NCI-H524 (cell line): ENCODE data around the gene ZCCHC12.
"Not testable (repeated sequence)": the region's sequence is repeated elsewhere in the genome, so short reads cannot be mapped to it uniquely, and the experiment has no call there.

ENCODE experiments used
- DNase-seq, 2 experiments: peaks; one replicate each; lab custom pipeline; 2025; lab: John Stamatoyannopoulos, UW

The ZCCHC12 gene

DNA sequence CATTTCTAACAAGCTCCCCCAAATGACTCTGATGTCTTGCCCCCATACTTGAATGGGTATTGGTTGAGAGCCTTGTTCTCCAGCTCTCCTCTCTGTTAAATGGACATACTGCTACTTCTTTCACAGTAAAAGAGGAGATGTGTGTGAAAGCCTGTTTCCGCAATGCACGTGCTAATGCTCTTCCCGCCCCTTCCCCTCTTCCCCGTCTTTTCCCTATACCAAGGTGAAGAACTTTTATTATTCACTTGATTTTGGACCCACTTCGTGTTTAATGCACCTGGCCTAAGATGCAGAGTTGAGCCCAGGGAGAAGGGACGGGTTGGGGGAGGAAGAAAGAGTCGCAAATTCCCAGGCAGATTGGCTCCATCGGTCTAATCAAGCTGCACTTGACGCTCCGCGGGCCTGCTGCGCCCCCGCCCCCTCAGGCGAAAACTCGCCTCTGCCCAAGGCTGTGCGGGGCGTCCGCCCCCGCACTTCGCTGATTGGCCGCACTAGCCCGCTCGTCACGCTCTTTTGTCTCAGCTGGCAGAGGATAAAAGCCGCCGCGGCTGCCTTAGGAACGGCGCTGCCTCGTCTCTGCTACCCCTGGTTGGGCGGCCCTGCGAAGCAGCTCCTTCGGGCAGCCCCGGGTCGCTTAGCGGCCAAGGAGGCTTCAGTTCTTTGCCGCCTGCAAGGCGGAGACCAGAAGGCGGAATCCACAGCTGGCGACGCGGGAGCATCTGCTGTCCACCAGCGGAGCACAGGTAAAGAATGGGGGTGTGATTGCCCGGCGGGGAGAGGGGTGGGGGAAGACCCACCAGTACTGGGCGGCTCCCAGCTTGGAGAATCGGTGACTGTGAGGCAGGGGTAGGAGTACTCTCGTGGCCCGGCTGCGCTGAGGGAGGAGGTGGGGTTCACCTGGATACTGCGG is at the start of gene ZCCHC12:
ZCCHC12 (plus strand) TSS at position 562 of the 910 bp plus-strand sequence. CDS start 1,421 bp downstream, outside the sequence.
- DNase-seq: peak; percentile 81 to 86

DNA sequence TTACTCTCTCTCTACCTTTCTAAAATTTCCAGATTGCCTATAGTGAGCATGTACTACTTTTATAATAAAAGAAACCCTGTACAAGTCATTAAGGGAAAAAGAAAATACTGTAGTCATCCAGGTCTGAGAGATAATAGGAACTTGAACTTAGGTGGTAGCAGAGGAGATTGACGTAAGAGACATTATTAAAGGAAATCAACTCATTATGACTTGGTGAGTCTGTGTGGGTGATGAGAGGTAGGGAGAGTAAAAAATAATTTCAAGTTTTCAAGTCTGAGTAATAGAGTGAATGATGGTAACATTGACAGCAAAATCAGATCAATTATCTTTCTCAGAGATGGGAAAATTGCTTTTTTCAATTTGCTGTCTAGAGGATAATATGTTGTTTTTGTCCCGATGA is 44.0 kb upstream of the ZCCHC12 start:
- DNase-seq: no peak

- no peak for DNase-seq
Observed at GRCh38 chrX:118780509-118780908, 43.1 kb upstream of the ZCCHC12 start.

DNA sequence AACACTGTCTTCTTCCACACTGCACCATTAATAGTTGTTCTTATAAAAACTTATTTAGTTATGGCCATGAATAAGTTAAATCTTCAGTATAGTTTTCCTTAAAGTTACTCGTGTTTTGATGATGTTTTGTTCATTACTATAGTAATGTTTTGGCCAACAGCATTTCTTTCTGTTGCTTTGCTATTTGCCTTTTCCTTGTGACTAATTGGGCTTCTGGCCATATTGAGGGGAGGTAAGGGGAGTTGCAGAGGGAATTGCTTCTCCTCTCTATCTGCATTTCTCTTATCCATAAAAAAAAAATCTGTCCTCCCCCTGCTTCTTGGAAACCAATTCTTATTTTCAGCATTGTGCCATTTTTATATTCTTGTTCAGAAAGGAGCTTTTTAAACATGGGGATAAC is 42.7 kb upstream of the ZCCHC12 start:
- DNase-seq: no peak

DNA sequence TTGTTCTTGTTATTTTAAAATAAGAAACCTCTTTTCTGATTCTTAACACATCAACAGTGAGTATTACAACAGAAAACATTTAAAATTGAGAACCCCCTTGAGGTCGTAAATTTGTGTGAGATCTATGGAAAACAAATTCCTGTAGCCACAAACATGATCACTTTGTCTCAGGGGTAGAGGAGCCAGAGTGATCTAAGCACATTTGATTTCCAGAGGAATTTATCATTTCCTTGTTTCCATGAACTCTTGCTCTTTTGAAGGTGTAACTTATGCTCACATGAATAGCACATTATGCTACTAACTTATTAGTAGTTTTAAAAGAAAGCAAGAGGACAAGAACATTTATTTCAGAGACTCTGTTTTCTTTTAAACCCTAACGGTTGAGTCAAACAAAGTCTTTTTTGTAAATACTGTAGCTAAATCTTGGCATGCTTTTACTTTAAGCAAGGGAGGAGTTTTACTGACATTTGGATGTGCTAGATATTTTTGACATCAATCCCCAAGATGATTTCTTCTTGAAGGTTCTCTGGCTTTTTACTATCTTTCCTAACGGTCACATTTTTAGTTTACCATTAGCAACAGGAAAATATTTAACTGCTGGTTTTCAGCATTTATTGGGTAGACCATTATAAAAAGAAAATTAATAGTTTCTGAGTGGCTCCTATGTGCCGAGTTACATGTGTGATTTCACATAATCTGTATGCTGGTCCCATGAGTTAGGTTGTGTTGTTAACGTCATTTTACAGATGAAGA is 27.9 kb upstream of the ZCCHC12 start:
- no peak for DNase-seq

DNA sequence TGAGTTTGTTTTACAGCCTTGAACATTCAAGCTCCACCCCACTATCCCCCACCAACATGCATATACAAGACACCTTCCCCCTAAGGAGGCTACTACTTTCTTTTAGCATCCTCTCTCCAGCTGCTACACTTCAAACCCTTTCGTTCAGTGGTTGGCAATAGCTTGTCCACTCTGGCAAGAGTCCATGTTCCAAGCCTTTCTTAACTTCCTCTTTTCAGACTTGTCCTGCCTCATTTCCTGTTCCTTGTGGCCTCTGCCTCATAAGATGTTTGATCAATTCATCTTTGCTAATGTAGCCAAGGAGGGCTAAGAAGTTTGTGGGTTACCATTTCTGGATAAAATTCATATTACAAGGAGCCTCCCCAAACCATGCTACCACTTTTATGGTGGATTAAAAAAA is 20.8 kb upstream of the ZCCHC12 start:
- no peak for DNase-seq

GRCh38 chrX:118807151-118808017 is 16.2 kb upstream of the ZCCHC12 start:
- DNase-seq: peak; percentile 34 to 53

- DNase-seq: not testable (repeated sequence)
Observed at GRCh38 chrX:118817257-118817656, 6.4 kb upstream of the ZCCHC12 start.

DNA sequence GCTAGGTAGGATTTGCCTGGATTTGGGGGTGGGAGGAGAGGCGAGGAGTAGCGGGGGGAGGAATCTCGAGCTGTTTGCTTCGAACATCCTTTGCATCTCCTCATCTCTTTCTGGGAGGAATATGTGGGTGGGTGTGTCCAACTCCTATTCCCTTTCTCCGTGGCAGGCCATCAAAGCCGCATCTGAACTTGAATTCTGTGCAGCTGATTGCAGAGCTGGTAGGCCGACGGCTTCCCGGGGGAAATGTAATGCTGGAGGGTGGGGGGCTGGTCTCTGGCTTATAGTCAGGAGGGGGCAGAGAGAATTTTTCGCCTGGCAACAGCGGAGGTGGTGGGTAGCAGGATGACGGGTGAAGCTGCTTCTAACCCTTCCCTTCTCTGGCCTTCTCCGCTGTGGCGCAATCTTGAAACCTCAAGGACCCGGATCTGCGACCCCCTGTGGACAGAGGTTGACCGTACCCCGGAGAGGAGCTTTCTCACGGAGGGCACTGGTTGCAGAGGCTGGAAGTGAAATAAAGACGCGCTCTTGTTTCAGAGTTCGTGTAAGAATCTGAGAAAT is 628 bp downstream of the ZCCHC12 start:
- peak; percentile 29 to 30 for DNase-seq

- DNase-seq: no peak
Observed at GRCh38 chrX:118825227-118825626, 1.6 kb downstream of the ZCCHC12 start.

DNA sequence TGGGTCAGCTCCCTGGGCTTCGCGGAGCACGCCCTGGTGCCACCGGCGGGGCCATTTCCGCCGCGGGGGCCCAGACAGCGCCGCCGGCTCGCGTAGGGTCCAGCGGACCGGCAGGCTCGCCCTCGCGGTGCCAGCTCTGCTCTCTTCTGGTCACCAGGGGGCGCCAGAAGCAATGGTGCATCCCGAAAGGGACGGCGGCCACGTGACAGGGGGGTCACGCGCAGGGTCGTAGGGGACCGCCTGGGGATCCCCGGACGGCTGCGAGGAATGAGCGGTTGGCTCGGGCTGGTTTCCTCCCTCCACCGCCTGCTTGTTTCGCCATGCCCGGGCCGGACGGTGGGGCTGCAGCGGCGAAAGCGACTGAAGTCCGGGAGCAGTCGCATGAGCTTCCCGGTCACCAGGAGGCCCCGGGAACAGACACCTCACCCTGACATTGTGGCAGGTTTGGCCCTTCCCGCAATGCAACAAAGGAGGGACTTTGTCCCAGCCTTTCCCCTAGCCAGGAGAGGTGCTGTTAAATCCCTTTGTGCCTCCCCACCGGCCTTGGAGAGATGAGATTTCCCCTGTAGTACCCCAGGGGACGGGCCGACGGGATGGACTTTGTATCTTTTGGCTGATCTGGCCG is 15.8 kb downstream of the ZCCHC12 start:
- DNase-seq: peak; percentile 69 to 73

GRCh38 chrX:118847676-118848075 is 24.1 kb downstream of the ZCCHC12 start:
- DNase-seq: peak; percentile 41 to 66

DNA sequence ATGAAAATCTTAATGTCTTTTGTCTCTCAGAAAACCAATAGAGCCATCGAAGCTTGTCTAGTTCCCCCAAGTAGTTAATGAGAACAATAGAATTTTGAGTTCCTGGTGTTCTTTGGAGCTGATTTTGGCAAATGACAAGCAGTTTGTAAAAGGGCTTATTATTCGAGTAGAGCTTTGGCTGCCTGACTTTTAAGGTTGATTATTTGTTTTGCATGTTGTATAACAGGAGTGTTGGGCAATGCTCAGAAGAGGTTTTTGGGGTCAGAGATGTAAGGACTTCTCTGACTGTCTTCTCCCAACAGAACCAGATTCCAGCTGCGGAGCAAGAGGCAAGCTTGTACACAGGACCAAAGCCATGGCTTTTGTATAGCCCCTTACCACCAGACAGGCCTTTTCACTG is 30.0 kb downstream of the ZCCHC12 start:
- DNase-seq: no peak

DNA sequence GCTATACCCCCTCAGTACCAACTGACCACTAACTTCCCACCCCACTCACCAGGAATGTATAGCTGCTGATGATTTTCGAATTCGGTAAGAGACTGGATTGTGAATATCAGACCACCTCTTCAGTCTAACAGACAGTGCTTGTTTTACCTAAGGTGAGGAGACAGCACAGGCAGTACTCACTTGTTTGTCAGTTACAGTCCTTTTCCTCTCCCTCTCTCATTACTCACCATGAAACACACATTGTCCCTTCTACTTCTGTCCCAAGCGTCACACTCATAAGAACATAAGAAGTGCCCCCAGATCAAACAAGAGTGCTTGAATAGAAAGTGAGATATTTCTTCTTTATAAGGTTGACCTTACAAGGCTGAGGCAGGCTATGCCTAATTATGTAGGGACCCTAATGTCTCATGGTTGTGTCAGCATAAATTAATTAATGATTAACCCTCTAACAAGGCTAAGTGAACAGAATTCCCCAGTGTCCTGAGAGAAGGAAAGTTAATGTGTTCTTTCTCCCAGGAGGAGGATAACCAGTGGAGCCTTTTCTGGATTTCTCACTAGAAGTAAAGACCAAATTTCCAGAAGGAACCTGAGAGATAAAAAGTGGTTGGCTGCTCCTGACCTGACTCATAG is 32.2 kb downstream of the ZCCHC12 start:
- DNase-seq: no peak

DNA sequence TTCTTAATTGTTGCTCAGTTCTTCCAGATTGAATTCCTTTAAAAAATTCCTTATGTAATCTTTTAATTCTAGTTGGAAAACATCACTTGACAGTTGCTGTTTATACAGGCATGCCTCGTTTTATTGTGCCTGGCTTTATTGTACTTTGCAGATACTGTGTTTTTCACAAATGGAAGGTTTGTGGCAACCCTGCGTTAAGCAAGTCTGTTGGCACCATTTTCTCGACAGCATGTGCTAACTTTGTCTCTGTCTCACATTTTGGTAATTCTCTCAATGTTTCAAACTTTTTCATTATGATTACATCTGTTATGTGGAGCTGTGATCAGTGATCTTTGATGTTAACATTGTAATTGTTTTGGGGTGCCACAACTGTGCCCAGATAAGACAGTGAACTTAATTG is 33.4 kb downstream of the ZCCHC12 start:
- no peak for DNase-seq

- DNase-seq: no peak
Observed at GRCh38 chrX:118861338-118861737, 37.7 kb downstream of the ZCCHC12 start.

DNA sequence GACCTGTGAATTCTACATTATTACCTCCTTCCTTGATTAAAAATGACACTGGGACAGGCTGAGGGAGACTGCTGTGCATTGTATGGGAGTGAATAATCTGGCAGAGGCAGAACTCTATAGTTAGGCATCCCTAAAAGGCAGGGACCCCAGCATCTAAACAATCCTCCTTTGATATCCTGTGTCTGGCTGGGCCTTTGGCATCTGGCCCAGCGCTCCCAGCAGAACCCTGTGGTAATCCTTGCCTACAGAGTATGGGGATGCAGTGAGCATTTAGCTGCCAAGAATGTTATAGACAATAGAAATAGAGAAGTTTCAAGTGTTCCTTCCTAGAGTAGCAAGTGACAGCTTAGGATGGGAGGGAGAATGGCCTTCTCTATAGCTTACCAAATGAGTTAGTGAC is 38.5 kb downstream of the ZCCHC12 start:
- DNase-seq: no peak

DNA sequence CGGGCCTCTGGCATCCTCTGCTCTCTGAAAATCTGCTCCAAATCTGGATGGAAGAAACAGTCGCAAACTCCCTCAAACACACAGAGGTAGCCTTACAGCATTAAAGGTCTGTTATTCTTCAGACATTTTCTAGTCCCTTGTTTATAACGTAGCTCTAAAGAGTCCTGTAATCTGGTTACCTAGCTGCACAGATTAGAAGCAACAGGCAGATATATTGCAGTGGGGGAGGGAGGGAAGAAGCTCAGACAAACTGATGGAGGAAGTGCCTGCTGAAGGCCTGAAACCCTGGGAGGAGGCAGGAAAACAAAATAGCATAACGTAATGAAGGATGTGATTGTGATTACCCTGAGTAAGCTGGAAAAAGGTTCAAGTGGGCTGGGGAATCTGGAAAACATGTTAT is 39.4 kb downstream of the ZCCHC12 start:
- no peak for DNase-seq

DNA sequence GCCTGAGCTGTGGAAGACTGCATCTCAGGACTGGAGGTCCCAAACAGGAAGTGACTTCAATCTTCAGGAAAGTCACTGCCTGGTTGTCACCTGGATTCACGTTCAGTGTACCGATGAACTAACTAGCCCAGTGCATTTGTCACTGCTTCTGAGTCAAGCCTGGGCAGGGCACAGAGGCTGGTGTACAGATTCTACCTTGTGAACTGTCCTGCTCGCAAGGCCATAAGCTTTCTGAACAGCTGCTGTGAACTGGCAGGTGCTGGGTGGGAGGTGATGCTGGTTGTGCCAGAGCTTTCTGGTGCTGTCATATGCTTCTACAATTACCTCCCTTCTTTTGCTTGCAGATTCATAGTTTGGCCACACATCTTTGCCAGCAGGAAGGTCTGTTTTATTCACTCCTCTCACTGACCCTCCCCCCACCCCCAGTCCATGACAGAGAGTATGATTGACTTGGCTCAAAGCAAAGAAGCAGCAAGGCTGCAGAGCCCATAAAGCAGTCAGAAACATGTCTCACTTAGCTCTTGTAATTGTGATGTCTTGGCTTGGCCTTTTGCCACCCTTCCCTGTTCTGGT is 40.5 kb downstream of the ZCCHC12 start:
- DNase-seq: no peak

DNA sequence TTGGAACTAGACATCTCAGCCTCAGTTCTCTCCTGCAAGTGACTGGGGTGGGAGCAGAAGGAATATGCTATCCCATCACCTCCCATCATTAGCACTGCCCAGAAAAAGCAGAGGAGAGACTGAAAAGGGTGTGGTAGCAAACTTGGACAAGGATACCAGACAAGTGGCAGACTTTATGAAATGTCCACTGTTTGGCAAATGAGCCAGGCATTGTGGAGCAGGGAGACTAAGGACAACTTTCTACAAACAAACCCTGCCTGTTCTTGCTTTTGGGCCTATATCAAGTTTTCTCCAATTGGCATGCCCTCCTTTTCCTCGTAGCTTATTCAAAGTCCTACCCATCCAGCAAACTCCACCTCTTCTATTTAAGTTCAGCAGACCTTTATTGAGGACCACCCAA is 41.6 kb downstream of the ZCCHC12 start:
- DNase-seq: no peak
